HG03159 (cell line): ENCODE measurements around the gene NKPD1.

Source experiments
- ATAC-seq: cut with Tn5 transposase; IDR thresholded peaks from one replicate; pipeline ENCODE4 v1.9.1; 2021; ENCODE audit warnings: mild to moderate bottlenecking, moderate library complexity; ENCODE audit not compliant: unreplicated experiment

Gene NKPD1

GRCh38 chr19:45141203-45141900 lies 19.4 kb downstream of the NKPD1 start:
- no peak for ATAC-seq

- no peak for ATAC-seq
Observed at GRCh38 chr19:45140533-45140932, 20.2 kb downstream of the NKPD1 start.

GRCh38 chr19:45140144-45140503 lies 20.7 kb downstream of the NKPD1 start:
- no peak for ATAC-seq

GRCh38 chr19:45139286-45140143 lies 21.3 kb downstream of the NKPD1 start:
- no peak for ATAC-seq

- ATAC-seq: no peak
Observed at GRCh38 chr19:45138303-45138751, 22.5 kb downstream of the NKPD1 start.

GRCh38 chr19:45137179-45137761 lies 23.5 kb downstream of the NKPD1 start:
- peak; percentile 72 for ATAC-seq

GRCh38 chr19:45136507-45137178 lies 24.1 kb downstream of the NKPD1 start:
- no peak for ATAC-seq

- no peak for ATAC-seq
Observed at GRCh38 chr19:45135176-45135885, 25.5 kb downstream of the NKPD1 start.

- ATAC-seq: no peak
Observed at GRCh38 chr19:45133661-45134060, 27.1 kb downstream of the NKPD1 start.

- ATAC-seq: no peak
Observed at GRCh38 chr19:45130888-45131615, 29.7 kb downstream of the NKPD1 start.

GRCh38 chr19:45130236-45130635 lies 30.5 kb downstream of the NKPD1 start:
- no peak for ATAC-seq

GRCh38 chr19:45128806-45129205 lies 32.0 kb downstream of the NKPD1 start:
- ATAC-seq: no peak

GRCh38 chr19:45128146-45128545 lies 32.6 kb downstream of the NKPD1 start:
- no peak for ATAC-seq

- no peak for ATAC-seq
Observed at GRCh38 chr19:45126654-45127053, 34.1 kb downstream of the NKPD1 start.

GRCh38 chr19:45125975-45126493 lies 34.7 kb downstream of the NKPD1 start:
- ATAC-seq: no peak

GRCh38 chr19:45125360-45125759 lies 35.4 kb downstream of the NKPD1 start:
- no peak for ATAC-seq

GRCh38 chr19:45124021-45124420 lies 36.8 kb downstream of the NKPD1 start:
- ATAC-seq: no peak

GRCh38 chr19:45123440-45123850 lies 37.3 kb downstream of the NKPD1 start:
- no peak for ATAC-seq

GRCh38 chr19:45122832-45123231 lies 38.0 kb downstream of the NKPD1 start:
- ATAC-seq: no peak
